HG03439 (cell line): Measurements from ENCODE around the gene MAPK13.
"Not testable (repeated sequence)": the region's sequence is repeated elsewhere in the genome, so short reads cannot be mapped to it uniquely, and the experiment has no call there.

Experiments
- ATAC-seq: cut with Tn5 transposase; IDR thresholded peaks from one replicate; pipeline ENCODE4 v1.9.1; 2021; ENCODE audit warnings: mild to moderate bottlenecking, moderate library complexity; ENCODE audit not compliant: unreplicated experiment

The MAPK13 gene

GRCh38 chr6:36129941-36130666, at the start of gene MAPK13:
TSS of gene MAPK13 (plus strand) at chr6:36130513. CDS start at chr6:36130583, 70 bp downstream.
- ATAC-seq = peak; percentile 11

GRCh38 chr6:36082318-36082717, 48.0 kb upstream of the MAPK13 start:
- no peak for ATAC-seq

- no peak for ATAC-seq
These were observed 46.9 kb upstream of the MAPK13 start for GRCh38 chr6:36083446-36083845.

GRCh38 chr6:36088204-36088603, 42.1 kb upstream of the MAPK13 start:
- ATAC-seq = not testable (repeated sequence)

GRCh38 chr6:36089048-36089447, 41.3 kb upstream of the MAPK13 start:
- no peak for ATAC-seq

GRCh38 chr6:36094238-36094637, 36.1 kb upstream of the MAPK13 start:
- no peak for ATAC-seq

- no peak for ATAC-seq
These were observed 35.4 kb upstream of the MAPK13 start for GRCh38 chr6:36094753-36095496.

- ATAC-seq = no peak
These were observed 34.6 kb upstream of the MAPK13 start for GRCh38 chr6:36095497-36096391.

GRCh38 chr6:36098253-36098919, 31.9 kb upstream of the MAPK13 start:
- ATAC-seq = no peak

GRCh38 chr6:36098920-36099647, 31.2 kb upstream of the MAPK13 start:
- ATAC-seq = no peak

GRCh38 chr6:36099869-36100483, 30.3 kb upstream of the MAPK13 start:
- ATAC-seq = no peak

- ATAC-seq = no peak
These were observed 28.6 kb upstream of the MAPK13 start for GRCh38 chr6:36101691-36102090.

GRCh38 chr6:36102853-36103252, 27.5 kb upstream of the MAPK13 start:
- ATAC-seq = no peak

GRCh38 chr6:36104836-36105235, 25.5 kb upstream of the MAPK13 start:
- ATAC-seq = no peak

GRCh38 chr6:36109092-36109491, 21.2 kb upstream of the MAPK13 start:
- no peak for ATAC-seq

- no peak for ATAC-seq
These were observed 20.3 kb upstream of the MAPK13 start for GRCh38 chr6:36110050-36110449.

GRCh38 chr6:36110863-36111262, 19.4 kb upstream of the MAPK13 start:
- ATAC-seq = no peak

GRCh38 chr6:36111526-36111925, 18.8 kb upstream of the MAPK13 start:
- no peak for ATAC-seq

GRCh38 chr6:36113049-36113448, 17.3 kb upstream of the MAPK13 start:
- no peak for ATAC-seq

GRCh38 chr6:36113703-36114102, 16.6 kb upstream of the MAPK13 start:
- no peak for ATAC-seq
